PC-9 (cell line): ENCODE data around the gene KRT6C.

Experiments
- CTCF ChIP-seq: fragments of 200-600 bp; sonication (generic); conservative IDR thresholded peaks from 2 replicates; pipeline ENCODE4 v1.6.1; 2017; ENCODE audit warnings: mixed run types, antibody characterized with exemption, mild to moderate bottlenecking, moderate library complexity
- EZH2 ChIP-seq: fragments of 200-600 bp; sonication (generic); IDR thresholded peaks from 2 replicates; pipeline ENCODE4 v1.8.0; 2017; ENCODE audit warnings: antibody characterized with exemption, low read depth

GRCh38 chr12:52494100-52494499 is 20.5 kb upstream of the KRT6C start:
- no peak for TF ChIP-seq CTCF
- no peak for TF ChIP-seq EZH2
